Neural cell (in vitro differentiated cells): ENCODE measurements around the gene HBZ. TPM values are rescaled to one million over a fixed set of nuclear protein-coding genes. Genes with fewer than 3 reads are reported as not detected.

Experiments
- H2AFZ ChIP-seq: fragments of 200-600, 300-800 bp; sonication (generic), shearing (Covaris generic); 2 replicates; pipeline ENCODE4 v1.6.0; 2014; ENCODE audit warnings: low read depth, mild to moderate bottlenecking, antibody characterized with exemption, low read length, moderate library complexity
- H3F3A ChIP-seq: fragments of 200-600 bp; shearing (Covaris generic); 2 replicates; pipeline ENCODE4 v1.6.1; 2016; ENCODE audit warnings: mild to moderate bottlenecking, moderate library complexity, mixed read lengths, antibody characterized with exemption, low read length; ENCODE audit not compliant: insufficient read depth, poor library complexity, severe bottlenecking
- H3K27ac ChIP-seq: fragments of 200-600, 300-800 bp; sonication (generic), shearing (Covaris generic); 2 replicates; pipeline ENCODE4 v1.5.1; 2014; ENCODE audit warnings: mild to moderate bottlenecking, low read length, moderate library complexity
- H3K27me3 ChIP-seq: fragments of 300-800, 200-600 bp; sonication (generic), shearing (Covaris generic); 2 replicates; pipeline ENCODE4 v1.6.0; 2014; ENCODE audit warnings: mild to moderate bottlenecking, low read depth, low read length, moderate library complexity; ENCODE audit not compliant: insufficient read depth
- H3K36me3 ChIP-seq: fragments of 300-800, 200-600 bp; sonication (generic), shearing (Covaris generic); 2 replicates; pipeline ENCODE4 v1.5.1; 2014; ENCODE audit warnings: mild to moderate bottlenecking, antibody characterized with exemption, low read length, moderate library complexity; ENCODE audit not compliant: insufficient read depth
- H3K4me2 ChIP-seq: fragments of 300-800, 200-600 bp; sonication (generic), shearing (Covaris generic); 2 replicates; pipeline ENCODE4 v1.6.0; 2014; ENCODE audit warnings: mild to moderate bottlenecking, low read length
- H3K4me3 ChIP-seq: fragments of 300-800, 200-600 bp; sonication (generic), shearing (Covaris generic); 2 replicates; pipeline ENCODE4 v1.5.1; 2014; ENCODE audit warnings: mild to moderate bottlenecking, low read length, moderate library complexity
- H3K79me2 ChIP-seq: fragments of 200-600 bp; shearing (Covaris generic); replicated peaks from 2 replicates; pipeline ENCODE4 v1.6.0; 2014; ENCODE audit warnings: mild to moderate bottlenecking, low read length, moderate library complexity; ENCODE audit not compliant: insufficient read depth
- H3K9ac ChIP-seq: fragments of 300-800, 200-600 bp; sonication (generic), shearing (Covaris generic); 2 replicates; pipeline ENCODE4 v1.6.1; 2016; ENCODE audit warnings: mild to moderate bottlenecking, low read length, mixed read lengths
- H3K9me2 ChIP-seq: fragments of 200-600 bp; shearing (Covaris generic); 2 replicates; pipeline ENCODE4 v1.6.1; 2016; ENCODE audit warnings: mild to moderate bottlenecking, low read length, mixed read lengths; ENCODE audit not compliant: insufficient read depth
- H3K9me3 ChIP-seq: fragments of 200-600, 300-800 bp; sonication (generic), shearing (Covaris generic); 2 replicates; pipeline ENCODE4 v1.6.1; 2016; ENCODE audit warnings: mild to moderate bottlenecking, mixed run types, low read length, moderate library complexity, mixed read lengths
- H4K20me1 ChIP-seq: fragments of 200-600 bp; shearing (Covaris generic); 2 replicates; pipeline ENCODE4 v1.6.1; 2016; ENCODE audit warnings: mild to moderate bottlenecking, mixed run types; ENCODE audit not compliant: insufficient read depth
- CTCF ChIP-seq: fragments of 450-650 bp; IDR thresholded peaks from 2 replicates; pipeline ENCODE4 v1.5.1; 2014; ENCODE audit warnings: antibody characterized with exemption, mild to moderate bottlenecking, moderate library complexity; ENCODE audit not compliant: poor library complexity, severe bottlenecking
- EP300 ChIP-seq: fragments of 450-650 bp; conservative IDR thresholded peaks from 2 replicates; pipeline ENCODE4 v1.6.1; 2014; ENCODE audit warnings: antibody characterized with exemption, mild to moderate bottlenecking, moderate library complexity; ENCODE audit not compliant: poor library complexity, severe bottlenecking
- EZH2 ChIP-seq: fragments of 200-600, 300-800 bp; shearing (Covaris generic), sonication (generic); IDR thresholded peaks from 2 replicates; pipeline ENCODE4 v1.6.1; 2014; ENCODE audit warnings: antibody characterized with exemption, low read length, borderline replicate concordance, mild to moderate bottlenecking; ENCODE audit not compliant: insufficient read depth, poor library complexity, severe bottlenecking
- MXI1 ChIP-seq: fragments of 450-650 bp; conservative IDR thresholded peaks from 2 replicates; pipeline ENCODE4 v1.6.1; 2014; ENCODE audit warnings: antibody characterized with exemption, mild to moderate bottlenecking; ENCODE audit not compliant: poor library complexity, severe bottlenecking
- POLR2AphosphoS5 ChIP-seq: IDR thresholded peaks from 2 replicates; pipeline ENCODE4 v1.6.1; 2012
- RAD21 ChIP-seq: fragments of 450-650 bp; conservative IDR thresholded peaks from 2 replicates; pipeline ENCODE4 v1.6.1; 2014; ENCODE audit warnings: antibody characterized with exemption, mild to moderate bottlenecking, moderate library complexity
- SMC3 ChIP-seq: fragments of 450-650 bp; conservative IDR thresholded peaks from 2 replicates; pipeline ENCODE4 v1.6.1; 2014; ENCODE audit warnings: antibody characterized with exemption, mild to moderate bottlenecking, moderate library complexity; ENCODE audit not compliant: poor library complexity
- TAF1 ChIP-seq: IDR thresholded peaks from 2 replicates; pipeline ENCODE4 v1.6.1; 2012; ENCODE audit warnings: low read depth
- polyA plus RNA-seq: library from polyadenylated mRNA; depleted of rRNA; stranded (reverse); fragments of >200 nt; gene quantifications from 2 replicates; pipeline ENCODE4 v1.2.3, GENCODE V29; 2014
- TF ChIP-seq, protein P1 (sequence below): IDR thresholded peaks from 2 replicates; pipeline ENCODE4 v1.6.1; 2012; ENCODE audit warnings: borderline replicate concordance

Gene HBZ
- polyA plus RNA-seq, 1 donor from 2014 or later: not detected

- H3K36me3 ChIP-seq: no peaks in the 10 kb centered on the region
- H3K27ac ChIP-seq: no peak overlapping the region
- no peak overlapping the region for H3K9ac ChIP-seq
- H3K4me2 ChIP-seq: no peak overlapping the region
- TF ChIP-seq CTCF (no peak), TAF1 (no peak), EZH2 (no peak), EP300 (no peak), RAD21 (no peak), SMC3 (no peak), POLR2AphosphoS5 (no peak), MXI1 (no peak)
- TF ChIP-seq, protein P1, sequence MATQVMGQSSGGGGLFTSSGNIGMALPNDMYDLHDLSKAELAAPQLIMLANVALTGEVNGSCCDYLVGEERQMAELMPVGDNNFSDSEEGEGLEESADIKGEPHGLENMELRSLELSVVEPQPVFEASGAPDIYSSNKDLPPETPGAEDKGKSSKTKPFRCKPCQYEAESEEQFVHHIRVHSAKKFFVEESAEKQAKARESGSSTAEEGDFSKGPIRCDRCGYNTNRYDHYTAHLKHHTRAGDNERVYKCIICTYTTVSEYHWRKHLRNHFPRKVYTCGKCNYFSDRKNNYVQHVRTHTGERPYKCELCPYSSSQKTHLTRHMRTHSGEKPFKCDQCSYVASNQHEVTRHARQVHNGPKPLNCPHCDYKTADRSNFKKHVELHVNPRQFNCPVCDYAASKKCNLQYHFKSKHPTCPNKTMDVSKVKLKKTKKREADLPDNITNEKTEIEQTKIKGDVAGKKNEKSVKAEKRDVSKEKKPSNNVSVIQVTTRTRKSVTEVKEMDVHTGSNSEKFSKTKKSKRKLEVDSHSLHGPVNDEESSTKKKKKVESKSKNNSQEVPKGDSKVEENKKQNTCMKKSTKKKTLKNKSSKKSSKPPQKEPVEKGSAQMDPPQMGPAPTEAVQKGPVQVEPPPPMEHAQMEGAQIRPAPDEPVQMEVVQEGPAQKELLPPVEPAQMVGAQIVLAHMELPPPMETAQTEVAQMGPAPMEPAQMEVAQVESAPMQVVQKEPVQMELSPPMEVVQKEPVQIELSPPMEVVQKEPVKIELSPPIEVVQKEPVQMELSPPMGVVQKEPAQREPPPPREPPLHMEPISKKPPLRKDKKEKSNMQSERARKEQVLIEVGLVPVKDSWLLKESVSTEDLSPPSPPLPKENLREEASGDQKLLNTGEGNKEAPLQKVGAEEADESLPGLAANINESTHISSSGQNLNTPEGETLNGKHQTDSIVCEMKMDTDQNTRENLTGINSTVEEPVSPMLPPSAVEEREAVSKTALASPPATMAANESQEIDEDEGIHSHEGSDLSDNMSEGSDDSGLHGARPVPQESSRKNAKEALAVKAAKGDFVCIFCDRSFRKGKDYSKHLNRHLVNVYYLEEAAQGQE: no peak
- H3K4me3 ChIP-seq: peak overlapping the region; percentile 56
- H3K9me2 ChIP-seq: no peaks in the 10 kb centered on the region
- H3K9me3 ChIP-seq: no peaks in the 10 kb centered on the region
- peaks cover 67% of the 10 kb centered on the region for H3K27me3 ChIP-seq
- H4K20me1 ChIP-seq: no peaks in the 10 kb centered on the region
- no peak overlapping the region for H2AFZ ChIP-seq
- no peaks in the 10 kb centered on the region for H3F3A ChIP-seq
- no peaks in the 10 kb centered on the region for H3K79me2 ChIP-seq
Observed at GRCh38 chr16:164827-165538, 12.5 kb downstream of the HBZ start.

- Histone ChIP-seq H3K4me2 (no peak within 1 kb of the TSS), H3K9me3 (no peaks in the 10 kb centered on the region), H2AFZ (no peak within 1 kb of the TSS), H3K9me2 (no peaks in the 10 kb centered on the region), H3K27me3 (peaks cover 72% of the 10 kb centered on the region), H3K27ac (no peak within 1 kb of the TSS), H4K20me1 (no peaks in the 10 kb centered on the region), H3K36me3 (no peaks in the 10 kb centered on the region), H3K9ac (no peak within 1 kb of the TSS), H3K4me3 (peak within 1 kb of the TSS; percentile 56), H3K79me2 (no peaks in the 10 kb centered on the region), H3F3A (no peaks in the 10 kb centered on the region)
- TF ChIP-seq EZH2 (peak; percentile 73), POLR2AphosphoS5 (no peak)
Observed at GRCh38 chr16:165539-166374, 13.3 kb downstream of the HBZ start, which contains the start of gene HBM. Gene HBM (plus strand): TSS chr16:165978. CDS start chr16:165998, 20 bp downstream.
